ENCODE data around the gene KLHDC8B. TPM values are rescaled to one million over a fixed set of nuclear protein-coding genes. Genes with fewer than 3 reads are reported as not detected.

The KLHDC8B gene
- total and polyA plus RNA-seq, 7 donors: 24.7 to 84.5 (median 28.3) TPM

GRCh38 chr3:49123687-49124086 lies 47.7 kb upstream of the KLHDC8B start:
- peaks cover 0 to 76% of the 10 kb centered on the region in 2 donors for H3K36me3 ChIP-seq (ENCODE audit: insufficient read depth in 1 of 2, low read depth in 1 of 2)
- H3K27me3 ChIP-seq (ENCODE audit: insufficient read depth in 3 of 3, low read length in 2 of 3): no peaks in the 10 kb centered on the region
- H3K4me1 ChIP-seq: peaks cover 13% of the 10 kb centered on the region
- H3K9me3 ChIP-seq: no peaks in the 10 kb centered on the region
- 89 to 96% (median 91%) methylated on average over 17 of the region's 17 CpGs for whole genome bisulfite sequencing, 3 donors
- DNase-seq (no peak), ATAC-seq (no peak)
- TF ChIP-seq CTCF (IDR thresholded peaks at IDR 0.05): no peak
- H3K4me3 ChIP-seq: no peak overlapping the region
- H3K27ac ChIP-seq: no peak overlapping the region
- intact Hi-C loops (cut with DNase I): loop anchor here in 1 of 2 donors (5.0 kb wide), 1 partner anchor 44 kb away; the partner anchor contains the start of gene CCDC71

GRCh38 chr3:49124203-49124602 lies 47.2 kb upstream of the KLHDC8B start:
- Histone ChIP-seq H3K4me1 (peaks cover 8% of the 10 kb centered on the region), H3K27me3 (ENCODE audit: insufficient read depth in 3 of 3, low read length in 2 of 3) (no peaks in the 10 kb centered on the region), H3K9me3 (no peaks in the 10 kb centered on the region), H3K27ac (no peak overlapping the region), H3K36me3 (ENCODE audit: insufficient read depth in 1 of 2, low read depth in 1 of 2) (peaks cover 0 to 78% of the 10 kb centered on the region in 2 donors), H3K4me3 (no peak overlapping the region)
- DNase-seq (no peak), ATAC-seq (no peak)
- no peak for TF ChIP-seq CTCF (IDR thresholded peaks at IDR 0.05)
- WGBS, 3 donors: 82 to 91% (median 85%) methylated on average over 7 of the region's 7 CpGs
- intact Hi-C loops (cut with DNase I): loop anchor here in 1 of 2 donors (5.0 kb wide), 1 partner anchor 43 kb away; the partner anchor contains the start of gene CCDC71

DNA sequence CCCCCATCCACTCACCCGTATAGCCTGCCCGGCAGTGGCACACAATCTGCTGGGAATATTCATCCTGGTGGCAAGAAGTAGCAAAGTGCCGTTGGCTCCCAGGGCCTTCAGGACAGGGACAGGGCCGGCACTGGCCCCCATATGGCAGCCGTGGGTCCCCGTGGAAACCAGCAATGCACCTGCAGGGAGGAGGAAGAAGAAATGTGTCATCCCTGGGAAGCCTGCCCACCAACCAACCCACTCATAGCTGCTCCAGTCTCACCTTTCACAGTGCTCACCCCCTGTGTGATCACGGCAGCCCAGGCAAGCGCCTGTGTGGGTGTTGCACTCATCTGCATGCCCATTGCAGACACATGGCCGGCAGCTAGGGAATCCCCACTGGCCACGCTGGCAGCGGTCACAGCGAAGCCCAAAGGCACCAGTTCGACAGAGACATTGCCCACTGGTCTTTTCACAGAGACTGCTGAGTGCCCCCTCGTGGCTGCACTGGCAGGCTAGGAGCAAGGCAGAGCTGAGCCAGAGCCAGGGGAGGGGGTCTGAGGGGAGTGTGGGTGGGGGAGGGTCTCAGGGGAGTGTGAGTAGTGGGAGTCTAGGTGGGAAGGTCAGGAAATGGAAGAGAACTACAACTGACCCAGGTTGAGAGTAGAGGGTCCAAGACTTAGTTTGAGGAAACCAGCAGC lies 46.3 kb upstream of the KLHDC8B start:
- intact Hi-C loops (cut with DNase I): loop anchor here in 1 of 2 donors (5.0 kb wide), 1 partner anchor 42 kb away; the partner anchor contains the start of gene CCDC71

DNA sequence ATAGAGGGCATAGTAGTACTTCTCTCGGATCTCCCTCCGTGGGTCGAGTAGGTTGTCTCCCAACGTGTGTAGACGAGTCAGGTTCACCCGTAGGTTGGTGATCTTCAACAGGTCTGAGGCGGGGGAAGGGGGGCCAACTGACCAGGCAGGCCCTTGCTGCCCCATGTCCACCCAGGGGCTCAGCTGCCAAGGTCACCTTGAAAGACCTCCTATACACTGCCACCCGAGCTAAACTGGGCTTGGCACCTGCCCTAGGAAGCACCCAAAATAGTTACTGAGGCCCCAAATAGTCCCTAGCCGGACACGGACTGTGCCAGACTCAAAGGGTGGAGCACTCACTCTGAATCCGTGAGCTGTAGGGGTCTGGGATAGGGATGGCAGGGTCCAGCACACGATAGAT lies 40.4 kb upstream of the KLHDC8B start:
- WGBS, 3 donors: 40 to 53% (median 41%) methylated on average over 12 of the region's 12 CpGs
- peak overlapping the region; percentile 23 for H3K27ac ChIP-seq
- intact Hi-C loops (cut with DNase I): no loop called here
- TF ChIP-seq CTCF (IDR thresholded peaks at IDR 0.05): no peak
- peaks cover 0 to 51% of the 10 kb centered on the region in 2 donors for H3K36me3 ChIP-seq (ENCODE audit: insufficient read depth in 1 of 2, low read depth in 1 of 2)
- H3K27me3 ChIP-seq (ENCODE audit: insufficient read depth in 3 of 3, low read length in 2 of 3): no peaks in the 10 kb centered on the region
- DNase-seq (no peak), ATAC-seq (no peak)
- peak overlapping the region; percentile 89 for H3K4me3 ChIP-seq
- no peaks in the 10 kb centered on the region for H3K9me3 ChIP-seq
- H3K4me1 ChIP-seq: peaks cover 18% of the 10 kb centered on the region

More for the DNA sequence above, 46.3 kb upstream of the KLHDC8B start:
- H3K4me3 ChIP-seq: no peak overlapping the region
- H3K9me3 ChIP-seq: no peaks in the 10 kb centered on the region
- H3K27ac ChIP-seq: no peak overlapping the region
- no peak for ATAC-seq
- no peak for TF ChIP-seq CTCF (IDR thresholded peaks at IDR 0.05)
- WGBS, 3 donors: 67 to 76% (median 68%) methylated on average over 14 of the region's 14 CpGs
- DNase-seq: no peak
- H3K4me1 ChIP-seq: no peaks in the 10 kb centered on the region
- no peaks in the 10 kb centered on the region for H3K27me3 ChIP-seq (ENCODE audit: insufficient read depth in 3 of 3, low read length in 2 of 3)
- peaks cover 0 to 87% of the 10 kb centered on the region in 2 donors for H3K36me3 ChIP-seq (ENCODE audit: insufficient read depth in 1 of 2, low read depth in 1 of 2)
